WTC11 (cell line): ENCODE results near the gene GAST. TPM values are rescaled to one million over a fixed set of nuclear protein-coding genes. Genes with fewer than 3 reads are reported as not detected.

Source experiments
- AFF4 ChIP-seq: sonication (generic); formaldehyde crosslinking; IDR thresholded peaks from 2 replicates; pipeline ENCODE4 v1.8.1; 2023; ENCODE audit warnings: mild to moderate bottlenecking, missing genetic modification reagents, borderline replicate concordance
- ARID4B ChIP-seq: sonication (generic); formaldehyde crosslinking; IDR thresholded peaks from 2 replicates; pipeline ENCODE4 v1.8.0; 2023; ENCODE audit warnings: missing genetic modification reagents, mild to moderate bottlenecking, borderline replicate concordance
- ATF2 ChIP-seq: sonication (generic); formaldehyde crosslinking; IDR thresholded peaks from 2 replicates; pipeline ENCODE4 v1.8.1; 2022; ENCODE audit warnings: low read depth, missing genetic modification reagents, borderline replicate concordance
- CREB1 ChIP-seq: sonication (generic); formaldehyde crosslinking; IDR thresholded peaks from 2 replicates; pipeline ENCODE4 v1.8.0; 2023; ENCODE audit warnings: mild to moderate bottlenecking, missing genetic modification reagents
- CTCF ChIP-seq: fragments of 200-600 bp; IDR thresholded peaks from 2 replicates; pipeline ENCODE4 v1.8.0; 2022; ENCODE audit warnings: antibody characterized with exemption
- ELF4 ChIP-seq: sonication (generic); formaldehyde crosslinking; IDR thresholded peaks from 2 replicates; pipeline ENCODE4 v1.8.1; 2022; ENCODE audit warnings: low read depth, mild to moderate bottlenecking, moderate library complexity, missing genetic modification reagents
- FOXJ3 ChIP-seq: sonication (generic); formaldehyde crosslinking; IDR thresholded peaks from 2 replicates; pipeline ENCODE4 v1.9.0; 2021; ENCODE audit warnings: missing genetic modification reagents, mild to moderate bottlenecking, borderline replicate concordance
- FOXK1 ChIP-seq: sonication (generic); formaldehyde crosslinking; IDR thresholded peaks from 2 replicates; pipeline ENCODE4 v1.8.0; 2022; ENCODE audit warnings: mild to moderate bottlenecking, moderate library complexity, missing genetic modification reagents
- GTF2I ChIP-seq: fragments of 250-450 bp; sonication (Bioruptor Pico); conservative IDR thresholded peaks from 2 replicates; pipeline ENCODE4 v1.4.0; 2021; ENCODE audit warnings: mild to moderate bottlenecking
- IRF2 ChIP-seq: sonication (generic); formaldehyde crosslinking; IDR thresholded peaks from 2 replicates; pipeline ENCODE4 v1.8.0; 2022; ENCODE audit warnings: low read depth, missing genetic modification reagents, borderline replicate concordance
- MYBL2 ChIP-seq: sonication (generic); formaldehyde crosslinking; IDR thresholded peaks from 2 replicates; pipeline ENCODE4 v1.8.1; 2023; ENCODE audit warnings: mild to moderate bottlenecking, moderate library complexity, missing genetic modification reagents
- NFE2L1 ChIP-seq: sonication (generic); formaldehyde crosslinking; IDR thresholded peaks from 2 replicates; pipeline ENCODE4 v1.8.1; 2023; ENCODE audit warnings: missing genetic modification reagents
- NR1H2 ChIP-seq: sonication (generic); formaldehyde crosslinking; IDR thresholded peaks from 2 replicates; pipeline ENCODE4 v1.9.0; 2021; ENCODE audit warnings: mild to moderate bottlenecking, moderate library complexity, missing genetic modification reagents
- PRRX2 ChIP-seq: fragments of 250-450 bp; sonication (Bioruptor Pico); IDR thresholded peaks from 2 replicates; pipeline ENCODE4 v1.8.0; 2021; ENCODE audit warnings: mild to moderate bottlenecking
- TCF7 ChIP-seq: sonication (generic); formaldehyde crosslinking; IDR thresholded peaks from 2 replicates; pipeline ENCODE4 v1.8.0; 2022; ENCODE audit warnings: mild to moderate bottlenecking, low read depth, missing genetic modification reagents, moderate library complexity
- TEAD1 ChIP-seq: sonication (generic); formaldehyde crosslinking; IDR thresholded peaks from 2 replicates; pipeline ENCODE4 v1.8.0; 2022; ENCODE audit warnings: mild to moderate bottlenecking, missing genetic modification reagents
- TEAD4 ChIP-seq: sonication (generic); formaldehyde crosslinking; IDR thresholded peaks from 2 replicates; pipeline ENCODE4 v1.8.0; 2022; ENCODE audit warnings: mild to moderate bottlenecking, missing genetic modification reagents
- USF1 ChIP-seq: sonication (generic); formaldehyde crosslinking; IDR thresholded peaks from 2 replicates; pipeline ENCODE4 v1.8.0; 2022; ENCODE audit warnings: mild to moderate bottlenecking, missing genetic modification reagents
- ZNF121 ChIP-seq: sonication (generic); formaldehyde crosslinking; IDR thresholded peaks from 2 replicates; pipeline ENCODE4 v1.8.0; 2023; ENCODE audit warnings: missing genetic modification reagents
- ZNF138 ChIP-seq: sonication (generic); formaldehyde crosslinking; conservative IDR thresholded peaks from 2 replicates; pipeline ENCODE4 v1.8.1; 2022; ENCODE audit warnings: mild to moderate bottlenecking, moderate library complexity, missing genetic modification reagents
- ZNF232 ChIP-seq: sonication (generic); formaldehyde crosslinking; IDR thresholded peaks from 2 replicates; pipeline ENCODE4 v1.8.0; 2022; ENCODE audit warnings: mild to moderate bottlenecking, missing genetic modification reagents
- ZNF263 ChIP-seq: sonication (generic); formaldehyde crosslinking; IDR thresholded peaks from 2 replicates; pipeline ENCODE4 v1.8.1; 2022; ENCODE audit warnings: low read depth, mild to moderate bottlenecking, moderate library complexity, missing genetic modification reagents
- ZNF416 ChIP-seq: fragments of 250-450 bp; sonication (Bioruptor Pico); IDR thresholded peaks from 2 replicates; pipeline ENCODE4 v1.9.0; 2021; ENCODE audit warnings: mild to moderate bottlenecking, inconsistent platforms
- ZSCAN18 ChIP-seq: fragments of 250-450 bp; sonication (Bioruptor Pico); IDR thresholded peaks from 2 replicates; pipeline ENCODE4 v2.1.2; 2022; ENCODE audit warnings: mild to moderate bottlenecking, moderate library complexity
- total RNA-seq: library from RNA; stranded (reverse); gene quantifications from 3 replicates; pipeline ENCODE4 v1.2.3, GENCODE V29; 2021
- TF ChIP-seq, protein P1 (sequence below): sonication (generic); formaldehyde crosslinking; conservative IDR thresholded peaks from 2 replicates; pipeline ENCODE4 v1.8.1; 2022; ENCODE audit warnings: mild to moderate bottlenecking, missing genetic modification reagents

The GAST gene
- total RNA-seq, 1 experiment from 2014 or later, result not detected

GRCh38 chr17:41688641-41689496 is 23.3 kb upstream of the GAST start, which contains the start of gene EIF1 (continued):
- TF ChIP-seq ZNF138 (CRISPR knock-in tag) (no peak), GTF2I (no peak), ARID4B (CRISPR knock-in tag) (peak; percentile 63; the same call in 1 of the 2 replicates), ATF2 (no peak), ZNF232 (CRISPR knock-in tag) (no peak; the same call in none of the 2 replicates), TCF7 (CRISPR knock-in tag) (no peak), USF1 (CRISPR knock-in tag) (no peak), AFF4 (peak; percentile 97), ZSCAN18 (CRISPR knock-in tag) (no peak), TEAD4 (CRISPR knock-in tag) (0 out of 2 replicates have a peak, but pooled peaks have one; percentile 58), MYBL2 (no peak), ZNF121 (CRISPR knock-in tag) (peak; percentile 14; the same call in 1 of the 2 replicates), CREB1 (CRISPR knock-in tag) (no peak), FOXK1 (CRISPR knock-in tag) (peak; percentile 74), FOXJ3 (no peak), TEAD1 (CRISPR knock-in tag) (peak; percentile 72), ZNF416 (peak; percentile 64; the same call in 1 of the 2 replicates), IRF2 (no peak), CTCF (no peak), PRRX2 (CRISPR knock-in tag) (peak; percentile 80), NFE2L1 (no peak), NR1H2 (no peak), ELF4 (no peak), ZNF263 (no peak; the same call in 1 of the 2 replicates)
- TF ChIP-seq, protein P1, sequence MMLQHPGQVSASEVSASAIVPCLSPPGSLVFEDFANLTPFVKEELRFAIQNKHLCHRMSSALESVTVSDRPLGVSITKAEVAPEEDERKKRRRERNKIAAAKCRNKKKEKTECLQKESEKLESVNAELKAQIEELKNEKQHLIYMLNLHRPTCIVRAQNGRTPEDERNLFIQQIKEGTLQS (CRISPR knock-in tag), result peak; percentile 97
